ENCODE results near the gene F5.

Gene F5

DNA sequence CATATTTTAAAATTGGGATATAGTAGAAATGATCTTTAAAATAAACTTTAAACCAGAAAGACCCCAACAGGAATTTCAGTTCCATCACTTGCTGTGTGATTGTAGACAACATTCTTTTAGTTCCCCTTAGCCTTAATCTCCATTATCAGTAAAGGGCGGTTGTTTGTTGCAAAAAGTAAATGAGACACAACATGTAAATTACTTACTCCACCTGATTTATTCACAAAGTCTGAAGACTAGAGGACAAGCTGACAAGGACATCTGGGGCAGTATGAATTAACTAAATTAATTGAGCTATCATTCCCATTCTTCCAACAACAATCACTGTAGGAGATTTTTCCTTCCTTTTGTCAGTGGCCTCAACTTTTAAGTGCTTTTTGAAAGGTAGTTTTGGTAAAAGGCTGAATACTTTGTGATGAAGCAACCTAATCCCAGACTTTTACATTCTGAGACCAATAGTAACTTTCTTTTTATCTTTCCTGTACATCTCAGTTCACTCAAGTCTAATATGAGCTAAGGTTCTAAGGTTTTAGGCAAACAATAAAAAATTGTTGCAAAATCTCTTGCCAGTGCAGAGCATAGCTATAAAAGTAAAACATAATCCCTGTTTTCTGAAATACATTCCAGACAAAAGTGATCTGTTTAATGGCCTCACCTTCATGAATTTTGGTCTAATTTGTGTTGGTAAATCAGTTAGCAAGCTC is 106.8 kb downstream of the F5 start:
- no peak for DNase-seq (ENCODE audit: extremely low read depth, insufficient read length)
- Histone ChIP-seq H3K4me3 (replicated peaks; ENCODE audit: low read depth, low read length) (no peak overlapping the region), H3K27me3 (replicated peaks; ENCODE audit: control insufficient read depth, insufficient read depth, low read length) (no peaks in the 10 kb centered on the region), H3K36me3 (ENCODE audit: control insufficient read depth, insufficient read depth, low read length) (no peaks in the 10 kb centered on the region; the same call in 1 of the 2 replicates)
- TF ChIP-seq, protein P1, sequence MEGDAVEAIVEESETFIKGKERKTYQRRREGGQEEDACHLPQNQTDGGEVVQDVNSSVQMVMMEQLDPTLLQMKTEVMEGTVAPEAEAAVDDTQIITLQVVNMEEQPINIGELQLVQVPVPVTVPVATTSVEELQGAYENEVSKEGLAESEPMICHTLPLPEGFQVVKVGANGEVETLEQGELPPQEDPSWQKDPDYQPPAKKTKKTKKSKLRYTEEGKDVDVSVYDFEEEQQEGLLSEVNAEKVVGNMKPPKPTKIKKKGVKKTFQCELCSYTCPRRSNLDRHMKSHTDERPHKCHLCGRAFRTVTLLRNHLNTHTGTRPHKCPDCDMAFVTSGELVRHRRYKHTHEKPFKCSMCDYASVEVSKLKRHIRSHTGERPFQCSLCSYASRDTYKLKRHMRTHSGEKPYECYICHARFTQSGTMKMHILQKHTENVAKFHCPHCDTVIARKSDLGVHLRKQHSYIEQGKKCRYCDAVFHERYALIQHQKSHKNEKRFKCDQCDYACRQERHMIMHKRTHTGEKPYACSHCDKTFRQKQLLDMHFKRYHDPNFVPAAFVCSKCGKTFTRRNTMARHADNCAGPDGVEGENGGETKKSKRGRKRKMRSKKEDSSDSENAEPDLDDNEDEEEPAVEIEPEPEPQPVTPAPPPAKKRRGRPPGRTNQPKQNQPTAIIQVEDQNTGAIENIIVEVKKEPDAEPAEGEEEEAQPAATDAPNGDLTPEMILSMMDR (IDR thresholded peaks at IDR 0.05; ENCODE audit: insufficient read depth, low read length, poor library complexity, severe bottlenecking): no peak

DNA sequence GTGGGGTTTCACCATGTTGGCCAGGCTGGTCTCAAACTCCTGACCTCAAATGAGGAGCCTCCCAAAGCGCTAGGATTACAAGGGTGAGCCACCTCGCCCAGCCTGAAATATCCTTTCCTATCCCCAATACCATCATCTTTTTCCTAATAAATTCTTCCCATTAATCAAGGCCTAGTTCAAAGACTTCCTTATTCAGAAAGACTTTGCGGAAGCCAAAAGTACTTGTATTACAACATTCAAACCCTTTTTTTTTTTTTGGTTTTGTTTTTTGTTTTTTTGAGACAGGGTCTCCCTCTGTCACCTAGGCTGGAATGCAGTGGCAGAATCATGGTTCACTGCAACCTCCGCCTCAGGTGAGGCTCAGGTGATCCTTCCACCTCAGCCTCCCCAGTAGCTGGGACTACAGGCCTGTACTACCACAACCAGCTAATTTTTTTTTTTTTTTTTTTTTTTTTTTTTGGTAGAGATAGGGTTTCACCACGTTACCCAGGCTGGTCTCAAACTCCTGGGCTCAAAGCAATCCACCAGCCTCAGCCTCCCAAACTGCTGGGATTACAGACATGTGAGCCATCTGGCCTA is 108.1 kb downstream of the F5 start:
- TF ChIP-seq, protein P1 (IDR thresholded peaks at IDR 0.05; ENCODE audit: insufficient read depth, low read length, poor library complexity, severe bottlenecking): no peak
- H3K4me3 ChIP-seq (replicated peaks; ENCODE audit: low read depth, low read length): no peak overlapping the region
- no peaks in the 10 kb centered on the region; the same call in 1 of the 2 replicates for H3K36me3 ChIP-seq (ENCODE audit: control insufficient read depth, insufficient read depth, low read length)
- DNase-seq (ENCODE audit: extremely low read depth, insufficient read length): no peak
- H3K27me3 ChIP-seq (replicated peaks; ENCODE audit: control insufficient read depth, insufficient read depth, low read length): no peaks in the 10 kb centered on the region

DNA sequence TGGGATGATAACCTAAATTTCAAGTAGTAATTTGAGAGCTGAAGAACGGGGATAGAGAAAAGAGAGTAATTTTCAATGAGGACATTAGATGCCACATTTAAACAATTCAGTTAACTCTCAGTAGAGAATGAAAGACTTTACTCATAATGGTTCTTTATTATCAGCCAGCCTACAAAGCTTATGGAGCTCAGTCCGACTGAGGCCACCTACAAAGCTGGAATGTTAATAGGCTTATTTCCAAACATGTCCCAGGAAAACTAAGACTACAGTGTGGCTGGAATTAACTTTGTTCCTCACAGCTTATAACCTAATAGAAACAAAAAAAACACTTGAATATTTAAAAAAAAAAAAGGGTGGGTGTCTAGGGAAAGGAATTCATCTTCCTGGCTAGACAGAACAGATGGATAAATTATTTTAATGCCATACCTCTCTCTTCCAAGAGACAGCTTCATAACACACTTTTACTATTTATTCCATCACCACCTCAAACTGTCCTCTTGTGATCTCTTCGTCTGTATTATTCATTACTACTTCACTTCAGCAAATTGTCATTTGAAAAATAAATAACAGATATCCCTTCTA is 110.4 kb downstream of the F5 start:
- Histone ChIP-seq H3K27me3 (replicated peaks; ENCODE audit: control insufficient read depth, insufficient read depth, low read length) (no peaks in the 10 kb centered on the region), H3K36me3 (ENCODE audit: control insufficient read depth, insufficient read depth, low read length) (no peaks in the 10 kb centered on the region; the same call in 1 of the 2 replicates), H3K4me3 (replicated peaks; ENCODE audit: low read depth, low read length) (no peak overlapping the region)
- no peak for DNase-seq (ENCODE audit: extremely low read depth, insufficient read length)
- TF ChIP-seq, protein P1 (IDR thresholded peaks at IDR 0.05; ENCODE audit: insufficient read depth, low read length, poor library complexity, severe bottlenecking): no peak

DNA sequence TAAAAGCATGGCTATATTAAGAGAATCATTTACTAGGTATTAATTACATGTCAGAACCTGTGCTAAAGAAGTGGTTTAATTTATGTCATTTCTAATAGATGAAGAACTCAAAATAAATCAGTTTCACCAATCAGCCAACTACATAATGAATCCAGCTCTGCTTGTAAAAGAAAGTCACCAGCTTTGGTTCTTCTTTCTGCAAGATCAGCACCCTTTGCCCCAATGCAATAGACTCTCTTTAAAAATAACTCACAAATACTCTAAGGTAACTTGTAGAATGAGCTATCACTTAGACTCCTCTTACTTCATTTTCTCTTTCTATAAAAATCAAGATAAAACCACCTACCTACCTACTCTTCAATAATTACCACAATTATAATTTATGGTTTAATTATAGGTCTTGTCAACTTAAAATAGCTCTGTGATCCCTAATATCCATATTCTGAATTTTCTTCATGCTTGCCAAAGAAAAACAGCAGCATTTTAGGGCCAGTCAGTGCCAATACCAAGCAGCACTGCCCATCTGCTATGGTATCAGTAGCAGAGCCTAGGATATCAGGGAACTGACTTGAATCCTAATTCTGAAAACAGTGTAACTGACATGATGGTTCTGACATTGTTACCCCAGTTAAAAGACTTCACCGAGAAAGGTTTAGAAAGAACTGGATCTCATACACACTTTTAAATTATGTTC is 111.8 kb downstream of the F5 start:
- H3K27me3 ChIP-seq (replicated peaks; ENCODE audit: control insufficient read depth, insufficient read depth, low read length): no peaks in the 10 kb centered on the region
- TF ChIP-seq, protein P1 (IDR thresholded peaks at IDR 0.05; ENCODE audit: insufficient read depth, low read length, poor library complexity, severe bottlenecking): no peak
- H3K4me3 ChIP-seq (replicated peaks; ENCODE audit: low read depth, low read length): no peak overlapping the region
- no peak for DNase-seq (ENCODE audit: extremely low read depth, insufficient read length)
- no peaks in the 10 kb centered on the region; the same call in 1 of the 2 replicates for H3K36me3 ChIP-seq (ENCODE audit: control insufficient read depth, insufficient read depth, low read length)

DNA sequence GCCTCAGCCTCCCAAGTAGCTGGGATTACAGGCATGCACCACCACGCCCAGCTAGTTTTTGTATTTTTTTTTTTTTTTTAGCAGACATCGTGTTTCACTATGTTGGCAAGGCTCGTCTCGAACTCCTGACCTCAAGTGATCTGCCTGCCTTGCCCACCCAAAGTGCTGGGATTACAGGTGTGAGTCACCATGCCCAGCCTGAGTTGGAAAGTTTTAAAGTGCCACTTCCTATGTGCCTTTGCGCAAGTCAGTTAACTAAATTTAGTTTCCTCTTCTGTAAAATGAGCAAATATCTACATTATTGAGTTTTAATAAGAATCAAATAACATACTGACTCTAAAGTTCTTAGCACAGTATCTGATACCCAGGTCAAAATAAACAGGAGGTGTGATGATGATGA is 112.9 kb downstream of the F5 start:
- no peak for DNase-seq (ENCODE audit: extremely low read depth, insufficient read length)
- H3K36me3 ChIP-seq (ENCODE audit: control insufficient read depth, insufficient read depth, low read length): no peaks in the 10 kb centered on the region; the same call in 1 of the 2 replicates
- no peaks in the 10 kb centered on the region for H3K27me3 ChIP-seq (replicated peaks; ENCODE audit: control insufficient read depth, insufficient read depth, low read length)
- H3K4me3 ChIP-seq (replicated peaks; ENCODE audit: low read depth, low read length): no peak overlapping the region
- TF ChIP-seq, protein P1 (IDR thresholded peaks at IDR 0.05; ENCODE audit: insufficient read depth, low read length, poor library complexity, severe bottlenecking): no peak
